Measurements from ENCODE around the gene COG5.

The COG5 gene

DNA sequence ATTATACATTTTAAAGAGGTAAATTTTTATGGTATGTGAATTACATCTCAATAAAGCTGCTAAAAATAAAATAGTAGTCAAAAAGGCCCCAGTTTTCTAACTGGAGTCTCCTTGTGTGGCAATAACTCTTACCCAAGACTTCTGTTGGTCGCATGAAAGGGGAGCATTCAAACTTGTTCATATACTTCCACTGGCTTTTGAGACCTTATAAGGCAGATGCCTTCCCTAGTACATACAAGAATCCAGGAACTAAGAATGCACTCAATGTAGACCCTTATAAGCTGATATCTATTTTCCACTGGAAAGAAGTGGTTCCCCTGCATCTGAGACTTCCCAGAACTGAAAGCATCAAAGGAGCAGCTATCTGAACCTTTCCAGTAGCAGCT, 29.3 kb upstream of the COG5 start:
- Histone ChIP-seq H3F3A (ENCODE audit: low read depth) (no peaks in the 10 kb centered on the region), H3K4me2 (ENCODE audit: low read depth, low read length, poor library complexity, severe bottlenecking) (no peak overlapping the region), H3K4me3 (ENCODE audit: low read length, poor library complexity, severe bottlenecking) (no peak overlapping the region), H3K4me1 (ENCODE audit: insufficient read depth, low read length, poor library complexity, severe bottlenecking) (no peaks in the 10 kb centered on the region), H3K27me3 (ENCODE audit: insufficient read depth, low read length, poor library complexity, severe bottlenecking) (no peaks in the 10 kb centered on the region), H4K20me1 (ENCODE audit: insufficient read depth, low read length, poor library complexity, severe bottlenecking) (no peaks in the 10 kb centered on the region), H3K36me3 (ENCODE audit: insufficient read depth, low read length) (peaks cover 13% of the 10 kb centered on the region; the same call in 1 of the 2 replicates), H3K9ac (ENCODE audit: low read depth, low read length, poor library complexity, severe bottlenecking) (no peak overlapping the region), H3K79me2 (ENCODE audit: insufficient read depth, low read length) (no peaks in the 10 kb centered on the region), H2AFZ (ENCODE audit: low read length) (no peak overlapping the region), H3K9me3 (ENCODE audit: insufficient read depth, low read depth, low read length) (no peaks in the 10 kb centered on the region), H3K9me2 (replicated peaks; ENCODE audit: low read depth, low read length) (no peaks in the 10 kb centered on the region)
- TF ChIP-seq, protein P1, sequence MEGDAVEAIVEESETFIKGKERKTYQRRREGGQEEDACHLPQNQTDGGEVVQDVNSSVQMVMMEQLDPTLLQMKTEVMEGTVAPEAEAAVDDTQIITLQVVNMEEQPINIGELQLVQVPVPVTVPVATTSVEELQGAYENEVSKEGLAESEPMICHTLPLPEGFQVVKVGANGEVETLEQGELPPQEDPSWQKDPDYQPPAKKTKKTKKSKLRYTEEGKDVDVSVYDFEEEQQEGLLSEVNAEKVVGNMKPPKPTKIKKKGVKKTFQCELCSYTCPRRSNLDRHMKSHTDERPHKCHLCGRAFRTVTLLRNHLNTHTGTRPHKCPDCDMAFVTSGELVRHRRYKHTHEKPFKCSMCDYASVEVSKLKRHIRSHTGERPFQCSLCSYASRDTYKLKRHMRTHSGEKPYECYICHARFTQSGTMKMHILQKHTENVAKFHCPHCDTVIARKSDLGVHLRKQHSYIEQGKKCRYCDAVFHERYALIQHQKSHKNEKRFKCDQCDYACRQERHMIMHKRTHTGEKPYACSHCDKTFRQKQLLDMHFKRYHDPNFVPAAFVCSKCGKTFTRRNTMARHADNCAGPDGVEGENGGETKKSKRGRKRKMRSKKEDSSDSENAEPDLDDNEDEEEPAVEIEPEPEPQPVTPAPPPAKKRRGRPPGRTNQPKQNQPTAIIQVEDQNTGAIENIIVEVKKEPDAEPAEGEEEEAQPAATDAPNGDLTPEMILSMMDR (conservative IDR thresholded peaks at IDR 0.05; ENCODE audit: low read length), result no peak
- no peak for TF ChIP-seq EZH2phosphoT487 (IDR thresholded peaks at IDR 0.05; ENCODE audit: borderline replicate concordance)

DNA sequence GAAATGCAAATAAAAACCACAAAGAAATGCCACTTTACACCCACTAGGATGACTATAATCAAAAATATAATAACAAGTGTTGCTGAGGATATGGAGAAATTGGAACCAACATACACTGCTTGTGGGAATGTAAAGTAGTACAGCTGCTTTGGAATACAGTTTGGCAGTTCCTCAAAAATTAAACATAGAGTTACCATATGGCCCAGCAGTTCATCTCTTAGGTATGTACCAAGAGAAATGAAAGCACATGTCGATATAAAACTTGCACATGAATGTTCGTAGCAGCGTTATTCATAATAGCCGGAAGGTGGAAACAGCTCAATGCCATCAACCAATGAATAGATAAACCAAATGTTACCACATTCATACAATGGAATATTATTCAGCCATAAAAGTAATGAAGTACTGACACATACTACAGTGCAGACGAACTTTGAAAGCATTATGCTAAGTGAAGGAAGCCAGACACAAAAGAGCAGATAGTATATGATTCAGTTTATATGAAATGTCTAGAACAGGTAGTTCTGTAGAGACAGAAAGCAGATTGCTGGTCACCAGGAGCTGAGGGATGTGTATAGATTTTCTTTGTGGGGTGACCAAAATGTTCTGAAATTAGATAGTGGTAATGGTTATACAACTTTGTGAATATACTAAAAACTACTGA, 28.8 kb upstream of the COG5 start:
- Histone ChIP-seq H3K27me3 (ENCODE audit: insufficient read depth, low read length, poor library complexity, severe bottlenecking) (no peaks in the 10 kb centered on the region), H3K4me3 (ENCODE audit: low read length, poor library complexity, severe bottlenecking) (no peak overlapping the region), H4K20me1 (ENCODE audit: insufficient read depth, low read length, poor library complexity, severe bottlenecking) (no peaks in the 10 kb centered on the region), H3K9me3 (ENCODE audit: insufficient read depth, low read depth, low read length) (no peaks in the 10 kb centered on the region), H2AFZ (ENCODE audit: low read length) (no peak overlapping the region), H3K4me2 (ENCODE audit: low read depth, low read length, poor library complexity, severe bottlenecking) (no peak overlapping the region), H3K36me3 (ENCODE audit: insufficient read depth, low read length) (peaks cover 13% of the 10 kb centered on the region; the same call in 1 of the 2 replicates), H3F3A (ENCODE audit: low read depth) (no peaks in the 10 kb centered on the region), H3K9ac (ENCODE audit: low read depth, low read length, poor library complexity, severe bottlenecking) (no peak overlapping the region), H3K79me2 (ENCODE audit: insufficient read depth, low read length) (no peaks in the 10 kb centered on the region), H3K9me2 (replicated peaks; ENCODE audit: low read depth, low read length) (no peaks in the 10 kb centered on the region), H3K4me1 (ENCODE audit: insufficient read depth, low read length, poor library complexity, severe bottlenecking) (no peaks in the 10 kb centered on the region)
- TF ChIP-seq, protein P1 (conservative IDR thresholded peaks at IDR 0.05; ENCODE audit: low read length), result no peak
- TF ChIP-seq EZH2phosphoT487 (IDR thresholded peaks at IDR 0.05; ENCODE audit: borderline replicate concordance), result no peak

GRCh38 chr7:107591421-107591820, 27.7 kb upstream of the COG5 start:
- no peak overlapping the region for H3K4me3 ChIP-seq (ENCODE audit: low read length, poor library complexity, severe bottlenecking)
- H3K9ac ChIP-seq (ENCODE audit: low read depth, low read length, poor library complexity, severe bottlenecking), result no peak overlapping the region
- TF ChIP-seq EZH2phosphoT487 (IDR thresholded peaks at IDR 0.05; ENCODE audit: borderline replicate concordance), result no peak
- TF ChIP-seq, protein P1 (conservative IDR thresholded peaks at IDR 0.05; ENCODE audit: low read length), result no peak
- no peaks in the 10 kb centered on the region for H3K9me3 ChIP-seq (ENCODE audit: insufficient read depth, low read depth, low read length)
- H3K27me3 ChIP-seq (ENCODE audit: insufficient read depth, low read length, poor library complexity, severe bottlenecking), result no peaks in the 10 kb centered on the region
- H3K4me2 ChIP-seq (ENCODE audit: low read depth, low read length, poor library complexity, severe bottlenecking), result no peak overlapping the region
- H4K20me1 ChIP-seq (ENCODE audit: insufficient read depth, low read length, poor library complexity, severe bottlenecking), result no peaks in the 10 kb centered on the region
- no peaks in the 10 kb centered on the region for H3K4me1 ChIP-seq (ENCODE audit: insufficient read depth, low read length, poor library complexity, severe bottlenecking)
- peaks cover 13% of the 10 kb centered on the region; the same call in 1 of the 2 replicates for H3K36me3 ChIP-seq (ENCODE audit: insufficient read depth, low read length)
- H3K79me2 ChIP-seq (ENCODE audit: insufficient read depth, low read length), result no peaks in the 10 kb centered on the region
- H3K9me2 ChIP-seq (replicated peaks; ENCODE audit: low read depth, low read length), result no peaks in the 10 kb centered on the region
- H2AFZ ChIP-seq (ENCODE audit: low read length), result no peak overlapping the region
- no peaks in the 10 kb centered on the region for H3F3A ChIP-seq (ENCODE audit: low read depth)

All from Loucy (cell line).